Upper lobe of left lung (tissue), 6 donors: ENCODE data around the gene VAV3. TPM values are rescaled to one million over a fixed set of nuclear protein-coding genes. Genes with fewer than 3 reads are reported as not detected.

ENCODE experiments used
- ATAC-seq, 2 donors: fragments of 200-7000 bp; cut with Tn5 transposase; one replicate each; pipeline ENCODE4 v1.9.1; 2022; ENCODE audit warnings: mild to moderate bottlenecking in 2 of 2, moderate library complexity in 2 of 2; ENCODE audit not compliant: low FRiP score in 2 of 2
- DNase-seq, 2 donors: peaks; one replicate each; pipeline ENCODE4 v3.0.0-alpha.2; 2019 to 2020
- H3K27ac ChIP-seq, 4 donors: fragments of 200-600 bp; sonication (generic); one replicate each; pipeline ENCODE4 v1.5.1; 2016 to 2019
- H3K27me3 ChIP-seq, 4 donors: fragments of 200-600 bp; sonication (generic); one replicate each; pipeline ENCODE4 v1.5.1; 2017 to 2019
- H3K36me3 ChIP-seq, 4 donors: fragments of 200-600 bp; sonication (generic); one replicate each; pipeline ENCODE4 v1.5.1; 2016 to 2019
- H3K4me1 ChIP-seq, 4 donors: fragments of 200-600 bp; sonication (generic); one replicate each; pipeline ENCODE4 v1.5.1; 2018 to 2019
- H3K4me3 ChIP-seq, 4 donors: fragments of 200-600 bp; sonication (generic); one replicate each; pipeline ENCODE4 v1.5.1; 2017 to 2019; ENCODE audit warnings: mild to moderate bottlenecking in 2 of 4, moderate library complexity in 1 of 4
- H3K9me3 ChIP-seq, 4 donors: fragments of 200-600 bp; sonication (generic); one replicate each; pipeline ENCODE4 v1.5.1; 2018 to 2019
- CTCF ChIP-seq, 6 experiments: fragments of 450-650 bp in 4 of 6; fragments of 200-600 bp in 2 of 6; sonication (generic) in 2 of 6; IDR thresholded peaks; one replicate each; pipeline ENCODE4 v1.5.1; 2016 to 2019; ENCODE audit warnings: antibody characterized with exemption in 6 of 6
- EP300 ChIP-seq, 4 donors: sonication (generic); formaldehyde crosslinking; IDR thresholded peaks; one replicate each; pipeline ENCODE4 v1.5.1; 2017; ENCODE audit warnings: antibody characterized with exemption in 4 of 4, control low read depth in 2 of 4
- POLR2A ChIP-seq, 4 donors: fragments of 450-650 bp; IDR thresholded peaks; one replicate each; pipeline ENCODE4 v1.5.1; 2016 to 2017; ENCODE audit warnings: antibody characterized with exemption in 4 of 4, mild to moderate bottlenecking in 2 of 4
- POLR2AphosphoS5 ChIP-seq, 2 donors: sonication (generic); formaldehyde crosslinking; IDR thresholded peaks; one replicate each; pipeline ENCODE4 v1.5.1; 2017; ENCODE audit warnings: antibody characterized with exemption in 2 of 2
- WGBS, 2 donors: methylation state at CpG; one replicate each; pipeline ENCODE4 v1.1.5; 2017 to 2018; 5-methylcytosine and 5-hydroxymethylcytosine counted together
- total RNA-seq, 6 donors: library from RNA; depleted of rRNA in 4 of 6; stranded (reverse); fragments of >200 nt in 4 of 6; gene quantifications; one replicate each; pipeline versions ENCODE4 v1.1.0 to v1.2.1, GENCODE V29; 2016 to 2021
- donor health status: DM: no; HTN: no; CAD: no; lungs with moderate emphysema.
- donor health status: DM: no; HTN: yes; CAD: no; lungs with severe emphysema.

Gene VAV3
- total RNA-seq, 6 donors from 2014 or later = 5.9 to 13.6 (median 7.8) TPM

- 78 to 90% methylated on average over 3 of the region's 3 CpGs for WGBS, 2 donors
Observed at GRCh38 chr1:107683191-107683657, 281.8 kb downstream of the VAV3 start.

GRCh38 chr1:107682467-107682866 is 282.5 kb downstream of the VAV3 start:
- no peak for DNase-seq
- no peaks in the 10 kb centered on the region for H3K36me3 ChIP-seq
- no peaks in the 10 kb centered on the region for H3K4me1 ChIP-seq
- TF ChIP-seq CTCF (IDR thresholded peaks at IDR 0.05) = no peak
- no peak for TF ChIP-seq EP300 (IDR thresholded peaks at IDR 0.05)
- no peak for TF ChIP-seq POLR2A (IDR thresholded peaks at IDR 0.05)
- no peak for TF ChIP-seq POLR2AphosphoS5 (IDR thresholded peaks at IDR 0.05)
- no peak overlapping the region for H3K4me3 ChIP-seq
- 87 to 88% methylated on average over 1 of the region's 1 CpG for WGBS, 2 donors
- H3K27me3 ChIP-seq = no peaks in the 10 kb centered on the region
- no peak overlapping the region for H3K27ac ChIP-seq
- no peak for ATAC-seq
- no peaks in the 10 kb centered on the region for H3K9me3 ChIP-seq

More at GRCh38 chr1:107683191-107683657, 281.8 kb downstream of the VAV3 start:
- ATAC-seq = no peak
- no peak overlapping the region for H3K4me3 ChIP-seq
- DNase-seq = no peak
- H3K27ac ChIP-seq = no peak overlapping the region
- H3K9me3 ChIP-seq = no peaks in the 10 kb centered on the region
- TF ChIP-seq POLR2AphosphoS5 (IDR thresholded peaks at IDR 0.05) (no peak), POLR2A (IDR thresholded peaks at IDR 0.05) (no peak), EP300 (IDR thresholded peaks at IDR 0.05) (no peak), CTCF (IDR thresholded peaks at IDR 0.05) (no peak)
- no peaks in the 10 kb centered on the region for H3K27me3 ChIP-seq
- H3K36me3 ChIP-seq = no peaks in the 10 kb centered on the region
- H3K4me1 ChIP-seq = no peaks in the 10 kb centered on the region

GRCh38 chr1:107681001-107681479 is 283.9 kb downstream of the VAV3 start:
- ATAC-seq = no peak
- no peak for TF ChIP-seq POLR2A (IDR thresholded peaks at IDR 0.05)
- no peak for TF ChIP-seq EP300 (IDR thresholded peaks at IDR 0.05)
- no peak for TF ChIP-seq POLR2AphosphoS5 (IDR thresholded peaks at IDR 0.05)
- no peak for TF ChIP-seq CTCF (IDR thresholded peaks at IDR 0.05)
- no peak for DNase-seq
- no peak overlapping the region for H3K27ac ChIP-seq
- no peaks in the 10 kb centered on the region for H3K4me1 ChIP-seq
- WGBS, 2 donors = 74 to 82% methylated on average over 3 of the region's 3 CpGs
- no peak overlapping the region for H3K4me3 ChIP-seq
- H3K27me3 ChIP-seq = no peaks in the 10 kb centered on the region
- no peaks in the 10 kb centered on the region for H3K9me3 ChIP-seq
- H3K36me3 ChIP-seq = no peaks in the 10 kb centered on the region

- Histone ChIP-seq H3K4me1 (no peaks in the 10 kb centered on the region), H3K36me3 (no peaks in the 10 kb centered on the region), H3K4me3 (no peak overlapping the region), H3K27ac (no peak overlapping the region), H3K27me3 (no peaks in the 10 kb centered on the region), H3K9me3 (no peaks in the 10 kb centered on the region)
- DNase-seq = no peak
- ATAC-seq = no peak
- TF ChIP-seq POLR2AphosphoS5 (IDR thresholded peaks at IDR 0.05) = no peak
- no peak for TF ChIP-seq POLR2A (IDR thresholded peaks at IDR 0.05)
- no peak for TF ChIP-seq CTCF (IDR thresholded peaks at IDR 0.05)
- no peak for TF ChIP-seq EP300 (IDR thresholded peaks at IDR 0.05)
- 86 to 87% methylated on average over 5 of the region's 5 CpGs for WGBS, 2 donors
Observed at GRCh38 chr1:107680579-107680985, 284.4 kb downstream of the VAV3 start.

- ATAC-seq (no peak), DNase-seq (no peak)
- Histone ChIP-seq H3K9me3 (no peaks in the 10 kb centered on the region), H3K4me3 (no peak overlapping the region), H3K27ac (no peak overlapping the region), H3K4me1 (no peaks in the 10 kb centered on the region), H3K27me3 (no peaks in the 10 kb centered on the region), H3K36me3 (no peaks in the 10 kb centered on the region)
- WGBS, 2 donors = 76 to 81% methylated on average over 2 of the region's 2 CpGs
- no peak for TF ChIP-seq POLR2A (IDR thresholded peaks at IDR 0.05)
- TF ChIP-seq POLR2AphosphoS5 (IDR thresholded peaks at IDR 0.05) = no peak
- no peak for TF ChIP-seq EP300 (IDR thresholded peaks at IDR 0.05)
- no peak for TF ChIP-seq CTCF (IDR thresholded peaks at IDR 0.05)
Observed at GRCh38 chr1:107679411-107679953, 285.5 kb downstream of the VAV3 start.
